Prostate gland (tissue), 2 donors: ENCODE results near the gene ORAI2. TPM values are rescaled to one million over a fixed set of nuclear protein-coding genes. Genes with fewer than 3 reads are reported as not detected.

ENCODE experiments used
- DNase-seq: peaks from one replicate; pipeline ENCODE4 v3.0.0-alpha.2; 2019; ENCODE audit warnings: low spot score
- H3K27ac ChIP-seq, 2 donors: fragments of 200-600 bp; sonication (generic); 2 replicates each; pipeline ENCODE4 v1.5.1; 2017 to 2019
- H3K27me3 ChIP-seq: fragments of 200-600 bp; sonication (generic); replicated peaks from 2 replicates; pipeline ENCODE4 v1.5.1; 2019; ENCODE audit not compliant: insufficient read depth
- H3K36me3 ChIP-seq, 2 donors: fragments of 200-600 bp; sonication (generic); 1 replicate in 1 of 2; 2 replicates in 1 of 2; pipeline versions ENCODE4 v1.5.1 to v1.8.1; 2017 to 2019
- H3K4me1 ChIP-seq: fragments of 200-600 bp; sonication (generic); replicated peaks from 2 replicates; pipeline ENCODE4 v1.5.1; 2019
- H3K4me3 ChIP-seq, 2 donors: fragments of 200-600 bp; sonication (generic); 2 replicates each; pipeline ENCODE4 v1.5.1; 2017 to 2019
- H3K9me3 ChIP-seq: fragments of 200-600 bp; sonication (generic); 2 replicates; pipeline ENCODE4 v1.5.1; 2017
- POLR2A ChIP-seq: fragments of 450-650 bp; IDR thresholded peaks from one replicate; pipeline ENCODE4 v1.6.1; 2016; ENCODE audit warnings: antibody characterized with exemption, mild to moderate bottlenecking
- POLR2AphosphoS5 ChIP-seq: sonication (generic); formaldehyde crosslinking; IDR thresholded peaks from one replicate; pipeline ENCODE4 v1.6.1; 2017; ENCODE audit warnings: antibody characterized with exemption
- WGBS: methylation state at CpG from one replicate; pipeline ENCODE4 v1.1.5; 2018; 5-methylcytosine and 5-hydroxymethylcytosine counted together
- intact Hi-C: fragments of 100-400 bp; cut with DNase I; formaldehyde crosslinking; loops from one replicate; pipeline ENCODE4 v1.14.2; 2022
- total RNA-seq, 2 donors: library from RNA; depleted of rRNA; stranded (reverse); fragments of >200 nt; gene quantifications; one replicate each; pipeline ENCODE4 v1.1.0, GENCODE V29; 2016
- TF ChIP-seq, protein P1 (sequence below), 4 experiments: fragments of 200-600 bp in 2 of 4; fragments of 450-650 bp in 2 of 4; sonication (generic) in 2 of 4; IDR thresholded peaks; 1 replicate in 3 of 4; 2 replicates in 1 of 4; pipeline ENCODE4 v1.5.1; 2016 to 2019; ENCODE audit warnings: antibody characterized with exemption in 4 of 4, mild to moderate bottlenecking in 2 of 4, moderate library complexity in 2 of 4

ORAI2 gene
- total RNA-seq, 2 donors from 2014 or later, result 20.5 to 24.8 TPM

DNA sequence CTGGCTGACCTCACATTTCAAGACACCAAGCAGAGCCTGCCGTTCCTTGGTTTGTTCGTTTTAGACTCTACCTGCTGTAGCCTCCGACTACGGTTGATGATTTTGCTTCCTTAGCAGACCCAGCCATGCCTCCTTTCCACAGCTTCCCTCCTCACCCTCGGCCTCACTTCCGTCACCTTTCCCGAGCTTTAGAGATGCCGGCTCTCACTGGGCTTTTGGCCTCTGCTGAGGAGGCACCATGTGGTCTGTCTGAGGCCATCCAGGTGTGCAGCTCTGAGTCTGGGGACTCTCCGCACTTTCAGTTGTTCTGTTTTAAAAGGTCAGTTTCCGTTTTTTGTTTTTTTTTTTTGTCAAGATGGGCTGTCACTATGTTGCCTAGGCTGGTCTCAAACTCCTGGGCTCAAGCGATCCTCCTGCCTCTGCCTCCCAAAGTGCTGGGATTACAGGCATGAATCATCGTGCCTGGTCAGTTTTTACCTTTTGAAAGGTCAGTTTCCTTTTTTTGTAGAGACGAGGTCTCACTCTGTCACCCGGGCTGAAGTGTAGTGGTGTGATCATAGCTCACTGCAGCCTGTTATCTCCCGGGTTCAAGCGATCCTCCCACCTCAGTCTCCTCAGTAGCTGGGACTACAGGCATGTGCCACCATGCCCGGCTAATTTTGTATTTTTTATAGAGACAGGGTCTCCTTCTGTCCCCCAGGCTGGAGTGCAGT is 11.7 kb downstream of the ORAI2 start:
- H3K36me3 ChIP-seq, result no peaks in the 10 kb centered on the region
- H3K27me3 ChIP-seq, result no peaks in the 10 kb centered on the region
- H3K9me3 ChIP-seq, result no peaks in the 10 kb centered on the region
- H3K4me1 ChIP-seq, result no peaks in the 10 kb centered on the region
- no peak for DNase-seq
- WGBS, result 91% methylated on average over 17 of the region's 17 CpGs
- no peak for TF ChIP-seq POLR2A
- TF ChIP-seq POLR2AphosphoS5, result no peak
- TF ChIP-seq, protein P1, sequence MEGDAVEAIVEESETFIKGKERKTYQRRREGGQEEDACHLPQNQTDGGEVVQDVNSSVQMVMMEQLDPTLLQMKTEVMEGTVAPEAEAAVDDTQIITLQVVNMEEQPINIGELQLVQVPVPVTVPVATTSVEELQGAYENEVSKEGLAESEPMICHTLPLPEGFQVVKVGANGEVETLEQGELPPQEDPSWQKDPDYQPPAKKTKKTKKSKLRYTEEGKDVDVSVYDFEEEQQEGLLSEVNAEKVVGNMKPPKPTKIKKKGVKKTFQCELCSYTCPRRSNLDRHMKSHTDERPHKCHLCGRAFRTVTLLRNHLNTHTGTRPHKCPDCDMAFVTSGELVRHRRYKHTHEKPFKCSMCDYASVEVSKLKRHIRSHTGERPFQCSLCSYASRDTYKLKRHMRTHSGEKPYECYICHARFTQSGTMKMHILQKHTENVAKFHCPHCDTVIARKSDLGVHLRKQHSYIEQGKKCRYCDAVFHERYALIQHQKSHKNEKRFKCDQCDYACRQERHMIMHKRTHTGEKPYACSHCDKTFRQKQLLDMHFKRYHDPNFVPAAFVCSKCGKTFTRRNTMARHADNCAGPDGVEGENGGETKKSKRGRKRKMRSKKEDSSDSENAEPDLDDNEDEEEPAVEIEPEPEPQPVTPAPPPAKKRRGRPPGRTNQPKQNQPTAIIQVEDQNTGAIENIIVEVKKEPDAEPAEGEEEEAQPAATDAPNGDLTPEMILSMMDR (IDR thresholded peaks at IDR 0.05), result no peak
- no peak overlapping the region for H3K4me3 ChIP-seq
- intact Hi-C loops, result no loop called here
- no peak overlapping the region for H3K27ac ChIP-seq

DNA sequence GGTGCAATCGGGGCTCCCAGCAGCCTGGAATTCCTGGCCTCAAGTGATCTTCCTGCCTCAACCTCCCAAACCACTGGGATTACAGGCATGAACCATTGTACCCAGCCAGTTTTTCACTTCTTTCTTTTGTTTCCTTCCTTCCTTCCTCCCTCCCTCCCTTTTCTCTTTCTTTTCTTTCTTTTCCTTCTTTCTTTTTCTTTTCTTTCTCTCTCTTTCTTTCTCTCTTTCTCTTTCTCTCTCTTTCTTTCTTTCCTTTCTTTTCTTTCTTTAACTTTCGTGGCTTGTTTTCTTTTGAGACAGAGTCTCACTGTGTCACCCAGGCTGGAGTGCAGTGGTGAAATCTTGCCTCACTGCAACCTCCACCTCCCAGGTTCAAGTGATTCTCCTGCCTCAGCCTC is 12.3 kb downstream of the ORAI2 start:
- H3K27ac ChIP-seq, result no peak overlapping the region

DNA sequence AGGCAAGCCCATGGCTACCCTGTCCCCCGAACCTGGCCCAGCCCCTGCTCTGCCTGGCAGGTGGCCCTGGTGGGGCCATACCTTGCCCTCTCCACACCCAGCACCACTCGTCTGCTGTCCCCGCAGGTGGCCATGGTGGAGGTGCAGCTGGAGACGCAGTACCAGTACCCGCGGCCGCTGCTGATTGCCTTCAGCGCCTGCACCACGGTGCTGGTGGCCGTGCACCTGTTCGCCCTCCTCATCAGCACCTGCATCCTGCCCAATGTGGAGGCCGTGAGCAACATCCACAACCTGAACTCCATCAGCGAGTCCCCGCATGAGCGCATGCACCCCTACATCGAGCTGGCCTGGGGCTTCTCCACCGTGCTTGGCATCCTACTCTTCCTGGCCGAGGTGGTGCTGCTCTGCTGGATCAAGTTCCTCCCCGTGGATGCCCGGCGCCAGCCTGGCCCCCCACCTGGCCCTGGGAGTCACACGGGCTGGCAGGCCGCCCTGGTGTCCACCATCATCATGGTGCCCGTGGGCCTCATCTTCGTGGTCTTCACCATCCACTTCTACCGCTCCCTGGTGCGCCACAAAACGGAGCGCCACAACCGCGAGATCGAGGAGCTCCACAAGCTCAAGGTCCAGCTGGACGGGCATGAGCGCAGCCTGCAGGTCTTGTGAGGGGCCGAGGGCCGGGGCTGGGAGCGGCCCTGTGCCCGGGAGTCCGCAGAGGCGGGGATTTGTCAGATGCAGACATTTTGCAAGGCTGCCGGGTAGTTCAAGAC is 13.2 kb downstream of the ORAI2 start:
- intact Hi-C loops, result no loop called here
- H3K27me3 ChIP-seq, result no peaks in the 10 kb centered on the region
- H3K4me3 ChIP-seq, result no peak overlapping the region
- no peak for DNase-seq
- H3K36me3 ChIP-seq, result no peaks in the 10 kb centered on the region
- no peak overlapping the region for H3K27ac ChIP-seq
- H3K4me1 ChIP-seq, result no peaks in the 10 kb centered on the region
- 96% methylated on average over 39 of the region's 41 CpGs for WGBS
- no peaks in the 10 kb centered on the region for H3K9me3 ChIP-seq
- TF ChIP-seq, protein P1 (IDR thresholded peaks at IDR 0.05), result no peak
- TF ChIP-seq POLR2A (no peak), POLR2AphosphoS5 (no peak)

More for the DNA sequence above, 12.3 kb downstream of the ORAI2 start:
- Histone ChIP-seq H3K36me3 (no peaks in the 10 kb centered on the region), H3K4me1 (no peaks in the 10 kb centered on the region), H3K4me3 (no peak overlapping the region), H3K27me3 (no peaks in the 10 kb centered on the region), H3K9me3 (no peaks in the 10 kb centered on the region)
- TF ChIP-seq POLR2A (no peak), POLR2AphosphoS5 (no peak)
- TF ChIP-seq, protein P1 (IDR thresholded peaks at IDR 0.05), result no peak
- intact Hi-C loops, result no loop called here
- no peak for DNase-seq
- 45% methylated on average over 2 of the region's 2 CpGs for WGBS

DNA sequence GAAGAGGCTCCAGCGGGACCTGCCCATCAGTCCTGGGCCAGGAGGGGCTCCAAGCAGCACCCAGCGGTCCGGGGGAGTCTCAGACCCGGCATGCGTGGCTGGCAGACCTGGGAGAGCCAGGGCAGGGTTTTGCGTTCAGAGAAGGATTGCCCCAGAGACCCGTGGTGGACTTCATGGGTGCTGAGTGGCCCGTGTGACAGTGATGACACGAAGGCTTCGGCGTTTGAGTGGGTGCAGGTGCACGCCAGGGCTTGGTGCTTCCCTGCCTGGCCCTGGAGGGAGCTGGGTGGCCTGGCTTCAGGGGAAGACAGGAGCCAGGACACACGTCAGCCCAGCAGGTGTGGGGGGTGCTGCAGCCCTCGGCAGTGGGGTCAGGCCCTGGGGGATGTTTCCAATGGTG is 13.9 kb downstream of the ORAI2 start:
- intact Hi-C loops, result no loop called here
- TF ChIP-seq, protein P1 (IDR thresholded peaks at IDR 0.05), result no peak
- no peak for TF ChIP-seq POLR2AphosphoS5
- TF ChIP-seq POLR2A, result no peak
- no peak overlapping the region for H3K27ac ChIP-seq
- H3K4me3 ChIP-seq, result no peak overlapping the region
- H3K9me3 ChIP-seq, result no peaks in the 10 kb centered on the region
- DNase-seq, result no peak
- no peaks in the 10 kb centered on the region for H3K27me3 ChIP-seq
- H3K4me1 ChIP-seq, result no peaks in the 10 kb centered on the region
- no peaks in the 10 kb centered on the region for H3K36me3 ChIP-seq
- WGBS, result 90% methylated on average over 14 of the region's 14 CpGs

DNA sequence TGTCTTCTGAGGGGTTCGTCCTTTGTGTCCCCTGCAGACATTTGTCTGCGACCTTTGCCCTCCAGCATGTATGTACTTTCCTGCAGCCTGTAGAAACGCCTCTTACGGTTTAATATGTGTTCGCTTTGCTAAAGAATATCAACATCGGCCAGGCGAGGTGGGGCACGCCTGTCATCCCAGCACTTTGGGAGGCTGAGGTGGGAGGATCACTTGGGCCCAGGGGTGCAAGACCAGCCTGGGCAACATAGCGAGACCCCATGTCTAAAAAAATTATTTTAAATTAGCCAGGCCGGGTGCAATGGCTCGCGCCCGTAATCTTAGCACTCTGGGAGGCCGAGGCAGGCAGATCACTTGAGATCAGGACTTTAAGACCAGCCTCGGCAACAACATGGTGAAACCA is 15.8 kb downstream of the ORAI2 start:
- H3K9me3 ChIP-seq, result no peaks in the 10 kb centered on the region
- H3K27me3 ChIP-seq, result no peaks in the 10 kb centered on the region
- no peak overlapping the region for H3K4me3 ChIP-seq
- 95% methylated on average over 15 of the region's 15 CpGs for WGBS
- no peak overlapping the region for H3K27ac ChIP-seq
- H3K4me1 ChIP-seq, result no peaks in the 10 kb centered on the region
- DNase-seq, result no peak
- intact Hi-C loops, result no loop called here
- TF ChIP-seq POLR2A (no peak), POLR2AphosphoS5 (no peak)
- TF ChIP-seq, protein P1 (IDR thresholded peaks at IDR 0.05), result no peak
- H3K36me3 ChIP-seq, result no peaks in the 10 kb centered on the region
